HT1080 (cell line): ENCODE data around the gene MAML2. TPM values are rescaled to one million over a fixed set of nuclear protein-coding genes. Genes with fewer than 3 reads are reported as not detected.

ENCODE experiments used
- DNase-seq: peaks from one replicate; pipeline ENCODE4 v3.0.0-alpha.2; 2015; ENCODE audit warnings: low read depth
- total RNA-seq: library from RNA; depleted of rRNA; stranded (reverse); fragments of >200 nt; shearing (Covaris generic); gene quantifications from 2 replicates; pipeline ENCODE4 v1.2.3, GENCODE V29; 2014

MAML2 gene
- total RNA-seq, 1 experiment from 2014 or later, result 7.2 TPM

DNA sequence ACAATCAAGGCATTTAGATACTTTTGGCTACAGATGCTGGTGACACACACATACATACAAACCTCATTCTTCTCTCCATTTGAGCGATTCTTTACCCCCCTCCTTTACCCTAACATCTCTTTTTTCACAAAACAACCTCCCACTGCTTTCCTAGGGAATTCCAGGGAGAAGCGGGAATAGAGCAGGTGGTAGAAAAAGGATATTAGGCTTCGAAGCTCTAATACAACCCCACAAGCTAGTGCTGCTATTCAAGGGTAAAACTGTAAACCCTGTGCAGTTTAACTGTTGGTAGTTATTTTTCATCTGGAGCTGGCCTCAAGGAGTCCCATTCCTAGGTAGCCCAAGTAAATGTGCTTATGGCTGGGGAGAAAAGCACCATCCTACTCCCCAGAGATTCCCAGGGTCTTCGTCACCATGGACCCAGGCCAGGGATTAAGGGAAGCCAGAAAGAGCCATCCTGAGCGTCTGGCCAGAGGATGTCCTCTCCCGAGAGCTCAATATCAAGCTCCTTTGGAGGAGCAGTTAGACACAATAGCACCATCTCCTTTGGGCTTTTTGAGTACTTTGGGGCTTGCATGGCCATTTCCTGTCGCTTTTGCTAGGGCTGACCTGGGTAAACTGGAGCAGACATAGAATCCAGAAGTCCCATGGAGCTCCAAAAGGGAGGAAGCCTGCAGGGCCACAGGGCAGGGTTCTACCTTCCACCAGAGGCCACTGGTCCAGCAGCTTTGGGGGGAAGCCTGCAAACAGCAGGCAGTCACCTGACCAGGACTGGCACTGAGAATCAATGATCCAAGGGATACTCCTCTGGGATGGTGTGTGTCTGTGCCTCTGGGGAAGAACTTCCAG, 3.1 kb downstream of the MAML2 start:
- DNase-seq, result no peak

GRCh38 chr11:96338910-96339705, 3.9 kb downstream of the MAML2 start:
- peak; percentile 48 for DNase-seq

GRCh38 chr11:96337541-96338431, 5.2 kb downstream of the MAML2 start:
- DNase-seq, result no peak

DNA sequence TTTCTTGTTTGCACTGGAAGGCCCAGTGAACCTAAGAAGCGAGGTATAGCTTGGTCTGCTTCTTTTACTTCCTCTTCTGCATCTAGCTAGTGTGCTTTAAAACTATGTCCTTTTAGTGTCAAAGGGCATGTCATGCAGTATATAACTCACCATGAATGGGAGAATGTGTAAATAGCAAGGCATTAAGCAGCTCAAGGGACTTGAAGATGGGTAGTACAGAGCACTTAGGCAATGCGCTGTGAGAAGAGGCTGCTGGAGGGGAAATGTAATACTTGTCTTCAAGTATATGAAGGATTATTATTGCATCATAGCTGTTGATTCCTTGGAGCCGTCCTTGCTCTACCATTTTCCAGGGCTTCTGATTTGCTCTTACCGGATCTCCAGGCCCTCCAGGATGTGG, 7.6 kb downstream of the MAML2 start:
- no peak for DNase-seq

DNA sequence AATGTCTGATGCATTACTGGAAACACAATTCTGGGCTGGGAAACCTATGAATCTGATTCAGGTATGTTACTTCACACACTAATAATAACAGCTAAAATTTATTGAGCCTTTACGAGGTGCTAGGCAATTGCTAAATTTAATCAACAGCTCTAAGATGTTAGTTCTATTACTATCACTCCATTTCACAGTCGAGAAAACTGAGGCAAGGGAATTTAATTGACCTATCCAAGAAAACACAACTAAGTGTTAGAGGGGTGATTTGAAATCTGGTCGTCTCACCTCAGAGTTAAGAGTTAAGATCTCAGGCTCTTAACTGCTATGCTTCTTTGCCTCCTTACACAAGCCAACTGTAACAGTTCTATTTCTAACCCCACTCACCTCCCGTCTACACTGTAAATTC, 8.8 kb downstream of the MAML2 start:
- DNase-seq, result no peak

GRCh38 chr11:96333191-96333719, 9.7 kb downstream of the MAML2 start:
- no peak for DNase-seq

GRCh38 chr11:96332126-96332771, 10.7 kb downstream of the MAML2 start:
- DNase-seq, result no peak

GRCh38 chr11:96331699-96332116, 11.3 kb downstream of the MAML2 start:
- DNase-seq, result no peak

- DNase-seq, result no peak
Observed at GRCh38 chr11:96330511-96330859, 12.5 kb downstream of the MAML2 start.

DNA sequence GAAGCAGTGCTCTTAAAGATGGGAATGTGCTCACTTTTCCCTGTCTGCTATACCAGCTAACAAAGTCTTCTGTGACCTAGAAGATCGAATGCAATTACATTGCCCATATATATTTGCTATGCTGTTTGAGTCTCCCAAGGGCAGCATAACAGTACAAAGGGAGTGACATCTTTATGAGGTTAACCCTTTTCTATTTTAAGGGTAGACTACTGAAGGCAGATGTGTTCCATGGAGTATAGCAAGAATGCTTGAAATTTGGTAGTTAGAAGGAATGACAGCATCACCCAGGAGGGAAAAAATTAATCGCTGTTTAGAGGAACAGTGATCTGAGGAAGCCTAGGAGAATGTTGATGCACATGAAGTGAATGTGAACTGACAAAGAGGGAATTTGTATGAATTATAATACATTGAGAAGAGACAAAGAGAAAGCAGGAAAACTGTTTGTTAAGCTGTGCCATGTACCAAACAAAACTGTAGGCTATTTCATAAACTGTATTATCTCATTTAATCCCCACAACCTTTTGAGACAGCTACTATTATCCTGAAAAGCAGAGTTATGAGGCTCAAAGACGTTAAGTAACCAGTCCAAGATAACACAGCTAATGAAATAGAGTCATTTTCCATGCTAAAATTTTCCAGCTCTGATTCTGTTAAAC, 13.0 kb downstream of the MAML2 start:
- DNase-seq, result no peak

GRCh38 chr11:96329419-96329818, 13.6 kb downstream of the MAML2 start:
- no peak for DNase-seq

DNA sequence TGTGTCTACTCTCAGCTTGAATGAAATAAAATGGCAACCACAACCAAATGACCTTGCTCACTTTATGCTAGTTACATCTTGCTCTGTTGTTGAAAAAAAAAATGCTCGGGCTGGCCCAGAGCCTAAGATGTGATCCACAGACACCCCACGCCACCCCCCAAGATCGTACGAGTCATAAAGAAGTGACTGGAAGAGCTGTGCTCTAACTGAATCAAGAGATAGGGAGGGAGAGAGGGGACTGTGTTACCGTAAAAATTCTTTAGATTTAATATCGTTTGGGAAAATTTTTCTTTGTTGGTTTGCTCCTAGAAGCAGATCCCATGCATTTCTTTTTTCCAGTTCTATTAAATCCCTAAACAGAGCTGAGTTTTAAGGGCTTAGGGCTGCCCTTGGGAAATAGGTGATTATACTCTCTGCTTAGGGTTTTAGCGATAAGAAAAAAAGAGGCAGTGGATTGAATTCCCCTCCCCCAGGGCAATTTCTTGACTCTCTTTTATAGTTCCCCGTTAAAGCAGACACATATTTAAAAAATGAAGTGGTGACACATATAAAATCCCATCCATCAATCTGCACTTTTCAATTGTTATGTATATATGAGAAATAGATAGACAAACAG, 14.5 kb downstream of the MAML2 start:
- peak; percentile 52 for DNase-seq

- DNase-seq, result no peak
Observed at GRCh38 chr11:96326959-96327358, 16.0 kb downstream of the MAML2 start.

DNA sequence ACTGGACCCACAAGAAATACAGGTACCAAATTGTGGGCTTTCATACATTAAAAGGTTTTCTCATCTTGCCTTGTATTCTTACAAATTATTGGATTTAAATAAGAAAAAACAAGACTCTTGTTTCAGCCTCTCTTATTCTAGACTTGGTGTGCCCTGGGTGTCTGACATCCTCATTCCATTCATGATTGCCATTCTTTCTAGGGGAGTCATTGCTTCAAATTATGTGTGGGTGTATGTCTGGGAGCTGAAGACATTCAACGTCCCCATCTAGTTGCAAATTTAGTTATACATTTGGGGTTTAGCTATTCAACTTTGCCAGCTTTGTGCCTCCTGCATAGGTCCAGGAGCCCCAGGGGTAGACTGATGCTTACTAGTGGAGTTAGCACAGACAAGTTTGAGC, 18.1 kb downstream of the MAML2 start:
- peak; percentile 74 for DNase-seq

DNA sequence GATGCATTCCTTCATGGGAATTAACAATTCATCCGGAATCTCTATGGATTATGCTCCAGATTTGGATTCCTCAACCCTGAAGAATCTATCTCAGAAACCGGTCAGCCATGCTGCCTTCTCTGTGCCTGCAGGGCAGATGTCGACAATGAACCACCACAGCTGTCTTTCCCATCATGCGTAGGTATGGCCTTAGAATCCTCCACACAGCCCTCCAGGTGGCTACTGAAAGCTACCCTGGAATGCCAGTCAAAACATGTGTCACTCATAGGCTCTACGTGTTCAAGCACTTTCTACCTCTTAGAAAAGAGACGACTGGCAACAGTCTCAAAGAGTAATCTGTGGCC, 19.4 kb downstream of the MAML2 start:
- DNase-seq, result no peak

DNA sequence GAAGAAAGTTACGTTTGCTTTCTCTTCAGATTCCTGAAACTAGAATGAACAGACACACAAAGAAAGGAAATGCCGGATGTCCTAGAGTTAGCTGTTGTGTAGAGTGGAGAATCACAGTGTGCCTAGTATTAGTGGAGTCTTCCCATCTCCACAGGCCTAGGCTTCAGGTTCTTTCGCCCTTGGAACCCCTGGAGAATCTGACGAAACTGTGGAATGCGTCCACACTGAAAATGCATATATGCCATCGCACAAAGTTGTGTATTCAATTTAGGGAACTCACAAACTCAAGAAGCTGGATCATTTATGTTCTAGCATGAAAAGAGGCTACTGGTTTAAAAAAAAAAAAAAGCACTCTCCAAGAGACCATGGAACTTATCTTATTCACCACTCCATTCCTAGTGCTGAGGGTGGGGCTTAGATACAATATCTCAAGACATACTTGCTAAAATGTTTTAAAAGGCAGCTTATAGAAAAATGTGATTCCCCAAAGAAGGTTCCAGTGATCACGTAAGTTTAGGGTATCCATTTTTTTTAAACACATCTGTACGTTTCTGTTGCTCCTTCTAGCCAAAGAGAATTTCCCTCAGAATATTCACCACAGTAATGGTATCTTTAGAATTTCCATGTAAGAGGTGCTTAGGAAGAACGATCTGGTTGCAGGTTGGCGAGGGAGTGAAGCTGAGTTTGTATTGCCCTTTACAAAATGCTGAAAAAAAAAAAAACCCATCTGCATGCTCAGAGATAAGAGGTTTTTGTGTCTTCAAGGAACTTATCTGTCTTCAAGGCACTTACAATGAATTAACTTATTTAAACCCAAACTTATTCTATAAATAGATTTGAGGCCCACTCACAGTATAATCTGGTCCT, 20.0 kb downstream of the MAML2 start:
- no peak for DNase-seq

DNA sequence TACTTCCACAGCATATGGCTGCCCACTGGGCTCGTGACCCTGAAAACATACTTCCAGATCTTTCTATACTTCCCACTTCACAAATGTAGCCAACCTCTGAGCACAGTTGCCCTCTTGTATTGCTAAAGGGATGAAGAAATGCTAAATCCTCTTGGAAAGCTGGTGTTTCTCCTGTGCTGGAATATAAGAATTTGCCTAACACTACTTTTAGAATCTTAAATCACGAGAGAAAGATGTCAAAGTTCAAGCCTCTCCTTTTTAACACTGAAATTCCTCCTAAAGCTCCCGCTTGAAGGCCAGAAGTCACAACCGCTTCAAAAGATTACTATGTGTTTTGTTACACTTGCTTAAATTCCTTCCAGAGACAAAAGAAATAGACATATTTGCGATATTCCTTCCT, 21.9 kb downstream of the MAML2 start:
- DNase-seq, result no peak

GRCh38 chr11:96319898-96320656, 22.9 kb downstream of the MAML2 start:
- DNase-seq, result no peak
